ENCODE data around the gene NUP54.

The NUP54 gene

GRCh38 chr4:76141241-76141640, 7.0 kb downstream of the NUP54 start:
- DNase-seq: no peak

GRCh38 chr4:76127754-76128153, 20.4 kb downstream of the NUP54 start:
- DNase-seq: no peak

GRCh38 chr4:76125816-76126215, 22.4 kb downstream of the NUP54 start:
- DNase-seq: no peak

- DNase-seq: no peak
Measured at GRCh38 chr4:76120199-76120598, 28.0 kb downstream of the NUP54 start.

- DNase-seq: no peak
Measured at GRCh38 chr4:76117536-76117935, 30.7 kb downstream of the NUP54 start.

DNA sequence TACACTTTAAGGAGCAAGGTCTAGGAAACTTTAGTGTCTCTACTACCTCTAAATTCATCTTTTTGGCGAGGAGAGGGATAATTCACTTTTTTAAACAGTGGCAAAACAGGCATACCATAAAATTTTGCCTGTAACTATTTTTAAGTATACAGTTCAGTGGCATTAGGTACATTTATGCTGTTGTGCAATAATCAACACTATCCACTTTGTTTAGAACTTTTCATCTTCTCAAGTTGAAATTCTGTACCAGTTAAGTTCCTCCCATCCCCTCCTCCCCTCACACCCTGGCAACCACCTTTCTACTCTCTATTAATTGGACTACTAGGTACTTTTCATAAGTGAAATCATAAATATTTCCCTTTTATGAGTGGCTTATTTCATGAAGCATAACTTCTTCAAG, 31.4 kb downstream of the NUP54 start:
- DNase-seq: no peak

DNA sequence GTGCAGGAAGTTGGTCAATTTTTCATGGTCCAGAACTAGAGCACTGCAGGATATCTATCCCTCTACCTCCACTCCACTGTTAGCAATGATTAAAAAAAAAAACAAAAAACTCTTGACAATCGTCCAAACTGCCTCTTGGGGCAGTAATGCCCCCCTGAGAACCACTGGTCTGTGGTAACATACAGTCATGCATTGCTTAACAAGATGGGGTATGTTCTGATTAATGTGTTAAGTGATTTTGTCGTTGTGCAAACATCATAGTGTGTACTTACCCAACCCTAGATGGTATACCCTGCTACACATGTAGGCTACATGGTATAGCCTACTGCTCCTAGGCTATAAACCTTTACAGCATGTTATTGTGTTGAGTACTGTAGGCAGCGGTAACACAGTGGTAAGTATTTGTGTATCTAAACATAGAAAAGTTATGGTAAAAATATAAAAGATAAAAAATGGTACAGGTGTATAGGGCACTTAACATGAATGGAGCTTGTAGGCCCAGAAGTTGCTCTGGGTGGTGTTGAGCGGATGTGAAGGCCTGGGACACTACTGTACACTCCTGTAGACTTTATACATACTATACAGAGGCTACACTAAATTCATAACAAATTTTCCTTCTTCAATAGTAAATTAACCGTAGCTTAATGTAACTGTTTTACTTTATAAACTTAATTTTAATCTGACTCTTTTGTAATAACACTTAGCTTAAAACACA, 39.6 kb downstream of the NUP54 start:
- DNase-seq: no peak

DNA sequence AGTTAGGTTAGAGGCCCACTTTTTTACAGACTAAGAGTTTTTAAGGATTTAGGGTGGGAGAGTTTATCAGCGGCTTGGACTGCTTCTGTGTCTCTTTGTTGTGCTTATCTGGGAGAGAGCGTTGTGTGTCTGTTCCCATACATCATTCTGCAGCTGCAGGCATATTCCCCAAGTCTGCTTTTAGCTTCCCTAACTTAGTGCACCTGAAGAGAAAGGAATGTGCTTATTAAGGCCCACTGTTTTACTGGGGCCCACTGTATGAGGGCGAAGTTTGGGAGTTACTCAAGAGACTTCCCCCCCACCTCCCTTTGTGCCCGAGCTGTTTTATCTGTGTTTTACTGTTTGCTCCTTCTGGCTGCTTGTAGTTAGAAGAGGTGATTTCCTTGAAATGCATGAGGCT, 41.8 kb downstream of the NUP54 start:
- no peak for DNase-seq

GRCh38 chr4:76105652-76106051, 42.5 kb downstream of the NUP54 start:
- DNase-seq: no peak

GRCh38 chr4:76096076-76096475, 52.1 kb downstream of the NUP54 start:
- DNase-seq: no peak

DNA sequence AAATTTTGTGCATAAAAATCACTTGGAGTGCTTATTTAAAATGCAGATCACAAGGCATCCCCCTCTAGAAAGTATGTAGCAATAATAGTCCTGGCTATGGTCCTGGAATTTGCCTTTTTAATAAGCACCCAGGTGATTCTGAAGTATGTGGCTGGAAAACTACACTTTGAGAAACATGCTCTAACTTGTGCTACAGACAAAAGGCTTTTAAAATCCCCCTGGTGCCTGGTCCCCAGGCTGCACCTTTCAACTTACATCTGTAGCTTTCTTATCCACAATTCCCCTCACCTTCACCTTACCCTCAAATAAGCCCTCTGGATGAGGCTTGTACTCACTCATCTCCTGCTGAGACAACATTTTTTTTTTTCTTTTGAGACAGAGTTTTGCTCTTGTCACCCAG, 52.6 kb downstream of the NUP54 start:
- DNase-seq: no peak

DNA sequence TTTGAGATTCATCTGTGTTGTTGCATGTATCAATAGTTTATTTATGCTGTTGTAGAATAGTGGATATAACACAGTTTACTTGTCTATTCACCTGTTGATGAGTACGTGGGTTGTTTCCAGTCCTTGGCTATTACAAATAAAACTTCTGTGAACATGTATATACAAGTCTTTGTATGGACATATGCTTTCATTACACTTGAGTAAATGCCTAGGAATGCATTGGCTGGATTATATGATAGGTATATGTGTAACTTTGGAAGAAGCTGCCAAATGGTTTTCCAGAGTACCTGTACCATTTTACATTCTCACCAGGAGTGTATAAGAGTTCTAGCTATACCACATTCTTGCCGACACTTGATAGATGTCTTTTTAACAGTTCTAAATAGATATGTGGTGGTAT, 57.1 kb downstream of the NUP54 start:
- DNase-seq: no peak

GRCh38 chr4:76090241-76090691, 57.9 kb downstream of the NUP54 start:
- peak; percentile 90 for DNase-seq

- DNase-seq: no peak
Measured at GRCh38 chr4:76088719-76089118, 59.5 kb downstream of the NUP54 start.

DNA sequence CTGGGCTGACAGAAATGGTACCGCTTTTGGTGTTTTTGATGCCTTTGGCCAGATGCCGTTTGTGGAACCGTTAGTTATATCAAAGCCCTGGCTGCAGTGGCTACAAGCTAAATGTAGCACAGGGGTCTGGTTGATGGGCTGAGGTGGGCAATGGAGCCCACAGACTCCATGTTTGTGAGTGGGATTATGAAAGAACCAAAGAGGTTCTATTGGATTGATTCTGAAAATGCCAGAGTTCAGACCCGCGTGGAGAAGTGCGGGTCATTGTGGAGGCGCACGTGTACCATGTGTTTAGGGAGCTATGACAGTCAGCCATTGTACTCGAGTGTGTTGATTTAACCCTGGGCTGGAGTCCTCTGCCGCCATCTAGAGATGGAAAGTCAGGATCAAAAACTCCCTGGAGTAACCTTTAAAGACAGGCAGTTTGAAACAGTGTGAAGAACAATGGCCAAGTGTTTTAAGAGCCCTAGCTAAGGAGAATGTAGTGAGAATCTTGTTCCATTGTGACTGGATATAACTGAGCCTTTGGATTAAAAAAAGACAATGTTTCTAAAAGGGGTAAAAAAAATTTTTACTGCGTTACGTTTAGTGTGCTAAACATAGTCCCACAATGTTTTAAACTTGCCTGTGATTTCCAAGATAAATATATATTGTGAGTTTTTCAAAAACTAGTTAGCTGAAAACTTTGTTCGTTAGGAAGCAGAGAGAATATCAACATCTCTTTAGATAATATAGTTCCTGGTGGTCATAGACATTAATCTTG, 61.0 kb downstream of the NUP54 start:
- peak; percentile 15 for DNase-seq

DNA sequence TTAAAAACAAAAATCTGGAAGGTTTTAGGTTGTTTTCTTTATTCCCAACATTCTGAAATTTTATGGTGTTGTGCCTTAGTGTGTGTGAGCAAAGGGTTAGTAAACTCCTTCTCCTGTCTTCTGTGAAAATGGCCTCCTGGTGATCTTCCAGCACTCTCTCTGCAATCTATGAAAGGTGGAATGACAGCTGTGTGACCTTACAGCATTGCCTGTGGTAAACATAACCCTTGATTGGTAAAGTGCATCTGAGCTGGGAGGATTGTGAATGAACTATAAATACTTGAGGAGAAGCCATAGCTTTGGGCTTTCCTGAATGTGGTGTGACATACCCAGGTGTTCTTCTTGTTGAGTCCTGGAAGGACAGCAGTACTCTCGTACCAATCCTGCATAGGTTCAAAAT, 63.7 kb downstream of the NUP54 start:
- no peak for DNase-seq

DNA sequence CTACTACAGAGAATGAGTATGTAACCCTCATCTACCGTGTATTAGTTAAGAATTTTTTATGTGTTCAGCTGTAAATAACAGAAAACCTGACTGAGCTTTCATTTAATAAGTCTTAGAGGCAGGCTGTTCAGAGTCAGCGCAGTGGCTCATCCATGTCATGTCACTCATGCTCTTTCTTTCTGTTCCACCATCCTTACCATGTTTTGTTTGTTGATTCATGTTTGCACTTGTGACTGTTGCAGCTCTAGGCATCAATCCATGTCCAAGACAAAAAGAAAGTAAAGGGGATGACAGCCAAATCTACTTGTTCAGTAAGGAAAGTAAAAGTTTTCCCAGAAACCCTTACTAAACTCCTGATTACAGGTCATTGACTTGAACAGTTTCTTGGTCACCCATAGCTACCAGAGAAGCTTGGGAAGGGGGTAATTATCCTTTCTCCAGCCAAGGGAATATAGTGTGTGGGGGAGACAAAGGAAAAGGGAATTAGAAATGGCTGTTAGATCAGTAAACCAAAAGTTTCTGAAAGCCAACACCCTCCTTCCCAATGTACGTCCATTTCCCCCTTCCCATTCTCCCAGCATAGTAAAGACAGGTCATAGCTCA, 64.7 kb downstream of the NUP54 start:
- DNase-seq: no peak

GRCh38 chr4:76078033-76078613, 70.1 kb downstream of the NUP54 start:
- DNase-seq: no peak

- DNase-seq: no peak
Measured at GRCh38 chr4:76074993-76075600, 73.1 kb downstream of the NUP54 start.

DNA sequence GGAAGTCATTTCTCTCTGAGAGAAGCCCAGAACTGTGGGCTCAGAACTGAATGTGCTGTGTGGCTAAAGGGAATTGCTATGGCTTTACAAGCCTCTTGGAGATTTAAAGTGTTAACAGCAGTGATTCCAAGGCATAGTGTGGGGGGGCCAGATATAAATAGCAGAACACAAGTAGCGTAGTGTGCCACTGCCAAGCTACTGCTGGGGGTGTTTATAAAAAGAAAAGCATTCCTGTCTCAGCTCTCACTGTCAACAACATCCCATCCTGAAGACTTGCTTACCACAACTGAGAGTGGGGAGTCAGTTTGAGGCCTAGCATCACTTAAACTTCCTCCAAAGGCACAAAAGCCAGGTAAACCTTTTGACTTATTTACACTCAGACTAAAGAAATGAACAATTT, 73.7 kb downstream of the NUP54 start, which contains the start of gene ART3:
Gene ART3, plus strand, starts transcription at position 242 of the 400 bp plus-strand sequence. CDS start 1,181 bp downstream, outside the sequence.
- no peak for DNase-seq

DNA sequence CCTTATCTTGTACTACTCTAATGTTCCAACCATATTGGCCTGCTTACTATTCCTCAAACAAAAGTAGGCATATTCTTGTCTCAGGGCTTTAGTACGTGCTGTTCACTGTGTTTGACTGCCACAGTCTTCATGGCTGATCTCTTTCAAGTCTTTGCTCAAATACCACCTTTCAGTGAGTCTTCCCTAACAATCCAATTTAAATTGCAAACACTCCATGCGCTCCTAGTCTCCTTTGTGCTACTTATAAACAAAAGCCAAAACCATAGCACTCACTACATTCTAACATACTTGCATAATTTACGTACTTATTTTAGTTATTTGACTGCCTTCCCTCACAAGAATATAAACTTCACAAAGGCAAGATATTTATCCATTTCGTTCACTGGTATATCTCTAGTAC, 75.4 kb downstream of the NUP54 start:
- no peak for DNase-seq

DNA sequence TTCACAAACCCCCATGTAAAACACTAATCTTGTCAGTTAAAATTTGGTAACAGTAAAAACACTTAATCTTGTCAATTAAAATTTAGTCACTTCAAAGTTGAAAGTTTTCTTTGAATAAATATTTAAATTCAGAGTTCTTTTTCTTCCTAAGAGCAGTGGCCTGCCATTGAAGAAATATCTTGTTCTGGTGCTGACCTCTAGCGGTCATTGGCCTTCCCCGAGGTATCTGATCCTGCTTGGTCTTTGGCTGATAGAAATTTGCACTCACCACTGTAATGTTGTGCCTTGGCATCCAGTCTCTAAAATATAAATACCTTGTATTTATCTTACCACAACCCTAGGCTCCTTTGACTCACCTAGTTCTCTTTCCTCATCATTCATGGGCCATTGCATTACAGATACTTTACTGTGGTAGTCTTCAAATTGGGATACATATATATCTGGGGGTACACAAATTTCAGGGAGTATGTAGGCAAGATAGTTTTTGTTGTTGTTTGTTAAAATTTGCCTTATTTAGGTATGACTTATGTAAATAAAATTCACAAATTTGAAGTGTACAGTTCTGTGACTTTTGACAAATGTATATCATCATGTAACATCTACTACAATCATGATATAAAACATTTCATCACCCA, 80.4 kb downstream of the NUP54 start:
- peak; percentile 40 for DNase-seq

DNA sequence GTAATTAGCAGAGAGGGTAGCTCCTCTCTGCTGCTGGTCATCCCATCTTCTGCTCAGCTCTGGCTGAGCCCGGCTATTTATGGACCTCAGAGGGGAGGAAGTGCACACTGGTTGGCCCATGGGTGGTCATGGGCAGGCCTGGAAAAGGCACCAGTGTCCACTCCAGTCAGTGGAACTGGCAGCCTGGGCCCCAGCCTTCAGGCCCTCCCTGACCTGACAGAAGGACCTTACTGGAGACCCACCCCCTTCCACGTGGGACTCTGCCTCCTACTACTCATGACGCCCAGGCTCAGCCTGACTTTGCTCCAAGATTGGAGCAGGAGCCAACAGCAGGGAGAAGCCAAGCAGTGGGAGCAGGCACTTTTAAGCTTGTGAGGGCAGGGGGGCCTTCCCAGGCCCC, 81.7 kb downstream of the NUP54 start:
- DNase-seq: no peak

All from GF-D8 (cell line).